GM21526 (cell line): Measurements from ENCODE around the gene SPAG9.

Experiments used
- ATAC-seq: cut with Tn5 transposase; IDR thresholded peaks from one replicate; pipeline ENCODE4 v1.9.1; 2021; ENCODE audit warnings: moderate library complexity; ENCODE audit not compliant: unreplicated experiment, low FRiP score

The SPAG9 gene

GRCh38 chr17:50959341-50959740 is 161.3 kb downstream of the SPAG9 start:
- no peak for ATAC-seq

- ATAC-seq: no peak
Observed at GRCh38 chr17:50957600-50958575, 162.8 kb downstream of the SPAG9 start.

GRCh38 chr17:50956750-50957523 is 163.7 kb downstream of the SPAG9 start:
- ATAC-seq: peak; percentile 53

- ATAC-seq: no peak
Observed at GRCh38 chr17:50956409-50956749, 164.3 kb downstream of the SPAG9 start.

- ATAC-seq: no peak
Observed at GRCh38 chr17:50955667-50956120, 165.0 kb downstream of the SPAG9 start.

GRCh38 chr17:50955160-50955559 is 165.5 kb downstream of the SPAG9 start:
- no peak for ATAC-seq

- ATAC-seq: no peak
Observed at GRCh38 chr17:50954641-50955121, 166.0 kb downstream of the SPAG9 start.

GRCh38 chr17:50953831-50954601 is 166.7 kb downstream of the SPAG9 start:
- no peak for ATAC-seq

GRCh38 chr17:50953518-50953830 is 167.2 kb downstream of the SPAG9 start:
- no peak for ATAC-seq

GRCh38 chr17:50952889-50953288 is 167.8 kb downstream of the SPAG9 start:
- no peak for ATAC-seq

GRCh38 chr17:50952013-50952412 is 168.7 kb downstream of the SPAG9 start:
- ATAC-seq: no peak

GRCh38 chr17:50949989-50950877 is 170.4 kb downstream of the SPAG9 start:
- ATAC-seq: no peak

GRCh38 chr17:50949128-50949988 is 171.3 kb downstream of the SPAG9 start:
- no peak for ATAC-seq

- no peak for ATAC-seq
Observed at GRCh38 chr17:50948711-50949110, 172.0 kb downstream of the SPAG9 start.

GRCh38 chr17:50947782-50948543 is 172.7 kb downstream of the SPAG9 start:
- no peak for ATAC-seq

GRCh38 chr17:50946891-50947781 is 173.5 kb downstream of the SPAG9 start:
- ATAC-seq: no peak

- no peak for ATAC-seq
Observed at GRCh38 chr17:50946223-50946890, 174.3 kb downstream of the SPAG9 start.
